ENCODE results near the gene ARHGDIB. TPM values are rescaled to one million over a fixed set of nuclear protein-coding genes. Genes with fewer than 3 reads are reported as not detected.

Gene ARHGDIB
- total and polyA plus RNA-seq, 2 donors (not counting 1 experiment from before 2014, with no cell fraction given) = 8.3 to 43.7 TPM

DNA sequence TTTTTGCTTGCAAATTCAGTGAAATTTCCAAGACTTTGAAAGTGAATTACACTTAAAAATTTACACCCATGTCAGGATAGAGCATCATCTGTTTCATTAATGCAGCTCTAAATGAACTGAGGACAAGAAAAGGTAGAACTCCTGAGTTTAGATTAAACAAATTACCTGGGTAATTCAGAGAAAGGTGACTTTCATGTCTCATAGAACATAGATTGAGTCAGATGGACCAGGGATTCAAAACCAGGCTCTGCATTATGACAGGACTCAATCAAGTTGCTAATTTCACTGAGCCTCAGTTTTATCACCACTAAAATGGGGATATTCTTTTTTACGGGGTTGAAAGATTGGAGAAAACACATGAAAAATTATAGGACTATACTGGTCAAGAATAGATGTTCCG lies 4.5 kb downstream of the ARHGDIB start:
- Histone ChIP-seq H3K36me3 (ENCODE audit: control insufficient read depth, insufficient read depth, low read length) (no peaks in the 10 kb centered on the region), H3K79me2 (ENCODE audit: control insufficient read depth, insufficient read depth, low read length) (no peaks in the 10 kb centered on the region), H2AFZ (ENCODE audit: low read length) (no peak overlapping the region), H3K9ac (ENCODE audit: insufficient read depth, low read length) (no peak overlapping the region), H4K20me1 (ENCODE audit: control insufficient read depth, extremely low read depth, insufficient read depth, low read length) (no peaks in the 10 kb centered on the region), H3K27ac (ENCODE audit: insufficient read depth, low read length) (no peak overlapping the region), H3K27me3 (ENCODE audit: control insufficient read depth, insufficient read depth, low read length) (no peaks in the 10 kb centered on the region), H3K4me1 (ENCODE audit: control insufficient read depth, extremely low read depth, insufficient read depth, low read length) (peaks cover 8% of the 10 kb centered on the region), H3K4me2 (ENCODE audit: extremely low read depth, insufficient read depth, low read length) (no peak overlapping the region), H3K4me3 (replicated peaks in 1 of 4; ENCODE audit: control extremely low read depth in 1 of 4, insufficient read depth in 1 of 4, low read depth in 3 of 4, low read length in 4 of 4) (no peak overlapping the region), H3K9me3 (ENCODE audit: control insufficient read depth, insufficient read depth, low read depth, low read length) (no peaks in the 10 kb centered on the region)
- no peak for DNase-seq (ENCODE audit: low read depth in 2 of 2)
- TF ChIP-seq, protein P1, sequence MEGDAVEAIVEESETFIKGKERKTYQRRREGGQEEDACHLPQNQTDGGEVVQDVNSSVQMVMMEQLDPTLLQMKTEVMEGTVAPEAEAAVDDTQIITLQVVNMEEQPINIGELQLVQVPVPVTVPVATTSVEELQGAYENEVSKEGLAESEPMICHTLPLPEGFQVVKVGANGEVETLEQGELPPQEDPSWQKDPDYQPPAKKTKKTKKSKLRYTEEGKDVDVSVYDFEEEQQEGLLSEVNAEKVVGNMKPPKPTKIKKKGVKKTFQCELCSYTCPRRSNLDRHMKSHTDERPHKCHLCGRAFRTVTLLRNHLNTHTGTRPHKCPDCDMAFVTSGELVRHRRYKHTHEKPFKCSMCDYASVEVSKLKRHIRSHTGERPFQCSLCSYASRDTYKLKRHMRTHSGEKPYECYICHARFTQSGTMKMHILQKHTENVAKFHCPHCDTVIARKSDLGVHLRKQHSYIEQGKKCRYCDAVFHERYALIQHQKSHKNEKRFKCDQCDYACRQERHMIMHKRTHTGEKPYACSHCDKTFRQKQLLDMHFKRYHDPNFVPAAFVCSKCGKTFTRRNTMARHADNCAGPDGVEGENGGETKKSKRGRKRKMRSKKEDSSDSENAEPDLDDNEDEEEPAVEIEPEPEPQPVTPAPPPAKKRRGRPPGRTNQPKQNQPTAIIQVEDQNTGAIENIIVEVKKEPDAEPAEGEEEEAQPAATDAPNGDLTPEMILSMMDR (conservative IDR thresholded peaks at IDR 0.05 in 1 of 2, IDR thresholded peaks at IDR 0.05 in 1 of 2; ENCODE audit: low read depth in 1 of 2, low read length in 2 of 2) = no peak
- TF ChIP-seq EZH2 (IDR thresholded peaks at IDR 0.05; ENCODE audit: low read length, missing control alignments) = no peak

DNA sequence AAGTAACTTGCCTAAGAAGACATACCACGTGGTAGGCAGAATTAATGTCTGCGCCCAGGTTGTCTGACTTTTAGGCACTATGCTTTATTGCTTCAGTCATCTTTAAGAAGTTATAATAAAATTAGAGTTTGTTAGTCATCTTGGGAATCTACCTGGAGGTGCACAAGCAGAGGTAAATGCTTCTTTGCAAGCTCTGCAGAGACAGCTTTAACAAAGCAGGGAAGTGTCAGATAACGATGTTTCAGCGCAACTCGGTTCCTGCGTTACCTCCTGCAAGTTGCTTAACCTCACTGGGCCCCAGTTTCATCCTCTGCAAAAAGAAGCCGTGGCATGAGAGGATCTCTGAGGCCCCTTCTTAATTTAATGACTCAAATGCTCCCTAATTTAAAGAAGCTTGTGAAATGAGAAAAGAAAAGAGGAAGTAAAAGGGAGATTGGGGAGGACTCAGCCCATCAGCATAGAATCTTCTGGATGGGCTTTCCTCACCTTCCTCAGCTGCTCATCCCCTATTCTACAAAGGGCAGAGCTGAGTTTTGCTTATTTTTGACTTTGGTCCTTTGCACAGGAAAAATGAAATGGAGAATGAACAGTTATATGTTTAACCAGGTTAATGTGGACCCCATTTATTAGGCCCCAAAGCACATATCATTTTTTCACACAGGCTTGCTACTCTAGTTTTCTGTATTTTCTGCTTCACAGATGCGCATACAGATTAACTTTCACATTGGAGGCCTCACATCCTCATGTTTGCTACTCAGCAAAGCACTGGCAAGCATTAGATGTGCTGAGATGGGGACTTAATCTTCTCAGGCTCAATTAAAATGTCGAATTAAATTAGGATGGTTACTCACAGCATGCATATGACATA lies 5.1 kb downstream of the ARHGDIB start:
- H3K4me3 ChIP-seq (replicated peaks in 1 of 4; ENCODE audit: control extremely low read depth in 1 of 4, insufficient read depth in 1 of 4, low read depth in 3 of 4, low read length in 4 of 4) = no peak overlapping the region
- peaks cover 11% of the 10 kb centered on the region for H3K4me1 ChIP-seq (ENCODE audit: control insufficient read depth, extremely low read depth, insufficient read depth, low read length)
- H3K9ac ChIP-seq (ENCODE audit: insufficient read depth, low read length) = no peak overlapping the region
- no peaks in the 10 kb centered on the region for H3K9me3 ChIP-seq (ENCODE audit: control insufficient read depth, insufficient read depth, low read depth, low read length)
- H3K27me3 ChIP-seq (ENCODE audit: control insufficient read depth, insufficient read depth, low read length) = no peaks in the 10 kb centered on the region
- no peaks in the 10 kb centered on the region for H4K20me1 ChIP-seq (ENCODE audit: control insufficient read depth, extremely low read depth, insufficient read depth, low read length)
- no peak overlapping the region for H3K27ac ChIP-seq (ENCODE audit: insufficient read depth, low read length)
- no peaks in the 10 kb centered on the region for H3K79me2 ChIP-seq (ENCODE audit: control insufficient read depth, insufficient read depth, low read length)
- no peak overlapping the region for H3K4me2 ChIP-seq (ENCODE audit: extremely low read depth, insufficient read depth, low read length)
- no peaks in the 10 kb centered on the region for H3K36me3 ChIP-seq (ENCODE audit: control insufficient read depth, insufficient read depth, low read length)
- TF ChIP-seq EZH2 (IDR thresholded peaks at IDR 0.05; ENCODE audit: low read length, missing control alignments) = no peak
- TF ChIP-seq, protein P1 (conservative IDR thresholded peaks at IDR 0.05 in 1 of 2, IDR thresholded peaks at IDR 0.05 in 1 of 2; ENCODE audit: low read depth in 1 of 2, low read length in 2 of 2) = no peak
- DNase-seq (ENCODE audit: low read depth in 2 of 2) = no peak
- H2AFZ ChIP-seq (ENCODE audit: low read length) = no peak overlapping the region

- Histone ChIP-seq H3K79me2 (ENCODE audit: control insufficient read depth, insufficient read depth, low read length) (no peaks in the 10 kb centered on the region), H3K27ac (ENCODE audit: insufficient read depth, low read length) (no peak overlapping the region)
These were observed 7.1 kb downstream of the ARHGDIB start for GRCh38 chr12:14954269-14954668.

More at GRCh38 chr12:14954269-14954668, 7.1 kb downstream of the ARHGDIB start:
- no peak for TF ChIP-seq EZH2 (IDR thresholded peaks at IDR 0.05; ENCODE audit: low read length, missing control alignments)
- TF ChIP-seq, protein P1 (conservative IDR thresholded peaks at IDR 0.05 in 1 of 2, IDR thresholded peaks at IDR 0.05 in 1 of 2; ENCODE audit: low read depth in 1 of 2, low read length in 2 of 2) = no peak
- Histone ChIP-seq H3K4me2 (ENCODE audit: extremely low read depth, insufficient read depth, low read length) (no peak overlapping the region), H3K9ac (ENCODE audit: insufficient read depth, low read length) (no peak overlapping the region), H3K9me3 (ENCODE audit: control insufficient read depth, insufficient read depth, low read depth, low read length) (no peaks in the 10 kb centered on the region), H3K4me1 (ENCODE audit: control insufficient read depth, extremely low read depth, insufficient read depth, low read length) (peaks cover 9% of the 10 kb centered on the region), H3K4me3 (replicated peaks in 1 of 4; ENCODE audit: control extremely low read depth in 1 of 4, insufficient read depth in 1 of 4, low read depth in 3 of 4, low read length in 4 of 4) (no peak overlapping the region), H3K36me3 (ENCODE audit: control insufficient read depth, insufficient read depth, low read length) (no peaks in the 10 kb centered on the region), H4K20me1 (ENCODE audit: control insufficient read depth, extremely low read depth, insufficient read depth, low read length) (no peaks in the 10 kb centered on the region), H2AFZ (ENCODE audit: low read length) (no peak overlapping the region), H3K27me3 (ENCODE audit: control insufficient read depth, insufficient read depth, low read length) (no peaks in the 10 kb centered on the region)
- no peak for DNase-seq (ENCODE audit: low read depth in 2 of 2)

All from fibroblast of lung (primary cell).